Stimulated activated CD4-positive, alpha-beta T cell treated with anti-CD3 and anti-CD28 coated beads, Interleukin-4, amount 100 ng/mL, for 1 hour (primary cell): Measurements from ENCODE around the gene CACFD1.

Experiments
- DNase-seq: peaks from one replicate; pipeline ENCODE4 v3.0.0-alpha.2; 2020

The CACFD1 gene

GRCh38 chr9:133467101-133467500 lies 7.3 kb downstream of the CACFD1 start:
- no peak for DNase-seq

- DNase-seq: no peak
These were observed 8.6 kb downstream of the CACFD1 start for GRCh38 chr9:133468374-133468773.

GRCh38 chr9:133468777-133469421 lies 9.1 kb downstream of the CACFD1 start:
- DNase-seq: no peak

- DNase-seq: no peak
These were observed 10.7 kb downstream of the CACFD1 start for GRCh38 chr9:133470427-133470924.

GRCh38 chr9:133470988-133471387 lies 11.2 kb downstream of the CACFD1 start:
- no peak for DNase-seq

- DNase-seq: no peak
These were observed 11.9 kb downstream of the CACFD1 start for GRCh38 chr9:133471551-133472276.

GRCh38 chr9:133472277-133472645 lies 12.5 kb downstream of the CACFD1 start:
- no peak for DNase-seq

- no peak for DNase-seq
These were observed 13.1 kb downstream of the CACFD1 start for GRCh38 chr9:133472753-133473378.

- DNase-seq: no peak
These were observed 14.0 kb downstream of the CACFD1 start for GRCh38 chr9:133473743-133474142.

- no peak for DNase-seq
These were observed 14.4 kb downstream of the CACFD1 start for GRCh38 chr9:133474215-133474614.

GRCh38 chr9:133474853-133475252 lies 15.1 kb downstream of the CACFD1 start:
- no peak for DNase-seq

- DNase-seq: no peak
These were observed 15.7 kb downstream of the CACFD1 start for GRCh38 chr9:133475292-133476012.

- DNase-seq: no peak
These were observed 16.5 kb downstream of the CACFD1 start for GRCh38 chr9:133476036-133476931.

GRCh38 chr9:133476941-133477340 lies 17.2 kb downstream of the CACFD1 start:
- DNase-seq: no peak

- no peak for DNase-seq
These were observed 17.7 kb downstream of the CACFD1 start for GRCh38 chr9:133477461-133477860.

- no peak for DNase-seq
These were observed 18.4 kb downstream of the CACFD1 start for GRCh38 chr9:133477992-133478850.

- peak; percentile 82 for DNase-seq
These were observed 19.3 kb downstream of the CACFD1 start, which contains the start of gene SLC2A6 for GRCh38 chr9:133478851-133479711. Gene SLC2A6, minus strand, starts transcription at chr9:133479099. Its CDS starts 40 bp downstream, at chr9:133479059.

- no peak for DNase-seq
These were observed 23.8 kb downstream of the CACFD1 start for GRCh38 chr9:133483611-133484010.

- DNase-seq: no peak
These were observed 25.1 kb downstream of the CACFD1 start for GRCh38 chr9:133484671-133485437.
